HG02798 (cell line): ENCODE data around the gene ELOVL5.

Experiments
- ATAC-seq: cut with Tn5 transposase; IDR thresholded peaks from one replicate; pipeline ENCODE4 v1.9.1; 2021; ENCODE audit warnings: mild to moderate bottlenecking; ENCODE audit not compliant: unreplicated experiment, poor library complexity

The ELOVL5 gene

GRCh38 chr6:53282741-53283140 lies 66.0 kb downstream of the ELOVL5 start:
- ATAC-seq: no peak

- ATAC-seq: peak; percentile 11
Observed at GRCh38 chr6:53282234-53282633, 66.5 kb downstream of the ELOVL5 start.

DNA sequence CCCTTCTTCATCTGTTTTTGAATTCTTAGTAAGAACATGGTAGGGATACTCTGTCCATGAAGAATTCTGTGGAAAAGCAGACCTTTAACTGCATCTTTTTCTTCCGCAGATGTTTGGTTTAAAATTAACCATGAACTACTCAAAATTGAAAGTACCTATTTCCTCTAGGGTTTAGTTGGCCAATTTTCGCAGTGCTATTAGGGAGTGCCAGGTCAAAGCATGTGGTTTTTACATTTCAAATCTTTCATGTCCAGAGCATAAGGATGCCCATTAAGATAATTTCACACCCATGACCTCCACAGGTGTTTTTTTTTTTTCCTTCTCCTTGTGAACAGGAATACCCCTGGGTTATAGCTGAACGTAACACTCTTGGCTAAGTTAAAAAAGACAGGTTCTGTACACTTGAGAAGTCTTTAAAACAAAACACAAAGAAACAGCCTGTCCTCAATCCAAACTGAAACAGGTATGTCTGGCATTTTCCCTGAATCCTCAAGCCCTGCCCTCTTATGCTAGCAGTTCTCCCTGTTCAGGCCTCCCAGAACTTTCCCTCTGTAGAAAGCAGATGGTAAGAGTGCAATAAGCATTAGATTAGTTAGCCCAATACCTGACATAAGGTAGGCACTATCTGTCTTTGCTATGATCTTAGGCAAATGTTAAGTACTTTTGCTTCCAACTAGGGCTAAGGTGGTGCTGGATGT lies 67.1 kb downstream of the ELOVL5 start:
- peak; percentile 62 for ATAC-seq

GRCh38 chr6:53280207-53280606 lies 68.5 kb downstream of the ELOVL5 start:
- ATAC-seq: no peak

DNA sequence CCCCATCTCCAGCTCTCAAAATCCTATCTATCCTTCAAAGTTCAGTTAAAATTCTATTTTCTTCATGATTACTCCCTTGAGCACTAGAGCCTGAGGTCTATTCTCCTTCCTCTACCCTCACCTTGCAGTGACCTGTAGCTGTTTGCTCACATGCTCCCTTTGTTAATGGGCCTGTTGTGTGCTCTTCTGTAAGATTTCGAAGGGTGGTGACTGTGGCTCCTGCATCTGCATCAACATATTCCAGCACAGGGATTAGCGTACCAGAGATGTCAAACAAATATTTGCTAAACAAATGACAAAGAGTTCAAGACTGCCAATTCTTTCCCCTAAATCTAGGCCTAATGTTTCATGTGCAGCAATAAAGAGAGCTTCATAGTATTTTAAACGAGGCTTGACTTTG lies 69.5 kb downstream of the ELOVL5 start:
- no peak for ATAC-seq

DNA sequence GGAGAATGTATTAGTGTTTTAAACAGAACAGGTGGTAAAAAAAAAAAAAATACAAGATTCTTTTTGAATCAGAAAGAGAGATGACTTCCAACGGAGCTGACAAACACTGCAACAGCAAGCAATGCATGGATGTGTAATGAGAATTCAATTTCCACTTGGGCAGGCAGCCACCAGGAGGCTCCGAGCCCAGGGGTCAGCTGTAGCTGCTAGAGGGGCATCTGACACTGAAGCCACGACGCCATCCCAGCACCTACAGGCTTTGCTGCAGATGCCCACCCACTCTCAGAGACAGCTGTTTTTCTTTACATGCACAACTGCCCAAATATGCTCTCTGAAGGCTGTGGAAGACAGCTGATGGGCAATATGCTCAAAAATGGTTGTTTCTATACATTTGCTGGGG lies 75.4 kb downstream of the ELOVL5 start:
- ATAC-seq: no peak

- ATAC-seq: no peak
Observed at GRCh38 chr6:53269827-53270226, 78.9 kb downstream of the ELOVL5 start.

GRCh38 chr6:53268858-53269608 lies 79.7 kb downstream of the ELOVL5 start:
- no peak for ATAC-seq

- ATAC-seq: no peak
Observed at GRCh38 chr6:53266553-53267090, 82.1 kb downstream of the ELOVL5 start.

DNA sequence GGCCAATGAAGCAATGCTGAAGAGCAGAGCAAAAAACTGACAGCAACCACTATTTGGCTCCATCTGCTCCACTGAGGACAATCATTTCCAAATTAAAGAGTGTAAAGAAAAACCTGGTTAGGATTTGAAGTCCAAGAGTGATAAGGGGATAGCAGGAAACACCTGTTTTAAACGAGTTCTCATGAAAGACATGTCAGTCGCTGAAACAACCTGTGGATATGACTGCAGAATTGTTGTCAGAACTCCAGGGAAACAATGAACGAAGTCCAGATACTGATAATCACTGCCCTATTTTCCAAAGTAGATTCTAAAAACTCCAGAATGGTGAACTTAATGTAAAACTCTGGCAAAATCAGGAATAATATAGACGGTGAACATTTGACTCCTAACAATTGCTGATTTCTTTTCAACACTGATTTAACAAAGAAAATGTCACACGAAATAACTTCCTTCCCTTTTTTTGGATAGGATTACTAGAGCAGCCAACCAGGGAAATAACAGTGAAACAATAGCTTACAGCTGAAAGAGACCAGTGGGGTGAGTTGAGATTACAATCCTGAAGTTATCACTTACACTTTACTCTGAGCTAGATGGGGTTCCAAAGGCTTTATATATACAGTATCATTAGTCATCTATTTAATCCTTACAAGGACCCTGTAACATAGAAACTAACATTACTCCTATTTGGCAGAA lies 83.7 kb downstream of the ELOVL5 start:
- ATAC-seq: no peak

DNA sequence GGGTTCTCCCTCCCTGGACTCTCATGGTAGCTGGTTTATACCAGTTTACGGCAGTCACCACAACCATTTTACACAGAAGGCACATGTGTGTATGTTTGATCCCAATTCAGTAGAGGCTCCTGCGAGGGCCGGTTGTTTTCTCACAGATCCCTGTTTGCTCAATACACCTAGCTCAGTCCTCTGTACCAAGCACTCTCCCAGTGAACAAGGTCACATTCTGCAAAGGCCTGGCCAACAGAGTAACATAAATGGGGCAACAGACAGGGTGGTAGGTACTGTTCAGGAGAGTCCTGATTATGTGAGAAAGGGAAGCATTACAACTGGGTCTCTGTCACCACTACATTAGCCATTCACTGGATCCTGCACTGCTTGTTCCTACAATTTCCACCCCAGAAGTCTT lies 84.4 kb downstream of the ELOVL5 start:
- no peak for ATAC-seq

DNA sequence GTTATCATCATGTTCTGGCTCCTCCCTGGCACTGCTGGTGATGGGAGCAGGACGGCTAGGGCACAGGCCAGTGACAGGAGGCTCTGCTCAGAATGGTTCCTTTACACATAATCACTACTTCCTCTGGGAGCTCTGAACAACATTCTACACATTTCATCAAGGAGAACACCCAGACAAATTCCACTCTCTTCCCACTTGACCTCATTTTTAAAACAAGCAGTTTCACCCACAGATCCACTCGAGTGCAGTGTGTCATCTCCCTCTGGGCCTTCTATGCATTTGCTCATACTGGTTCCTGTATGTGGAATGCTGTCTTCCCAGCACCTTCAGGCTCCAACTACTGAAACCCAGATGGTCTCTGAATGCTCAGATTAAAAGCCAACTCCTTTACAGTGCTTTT lies 84.8 kb downstream of the ELOVL5 start:
- ATAC-seq: no peak

- no peak for ATAC-seq
Observed at GRCh38 chr6:53259860-53260580, 88.7 kb downstream of the ELOVL5 start.

GRCh38 chr6:53258774-53259155 lies 90.0 kb downstream of the ELOVL5 start:
- no peak for ATAC-seq

DNA sequence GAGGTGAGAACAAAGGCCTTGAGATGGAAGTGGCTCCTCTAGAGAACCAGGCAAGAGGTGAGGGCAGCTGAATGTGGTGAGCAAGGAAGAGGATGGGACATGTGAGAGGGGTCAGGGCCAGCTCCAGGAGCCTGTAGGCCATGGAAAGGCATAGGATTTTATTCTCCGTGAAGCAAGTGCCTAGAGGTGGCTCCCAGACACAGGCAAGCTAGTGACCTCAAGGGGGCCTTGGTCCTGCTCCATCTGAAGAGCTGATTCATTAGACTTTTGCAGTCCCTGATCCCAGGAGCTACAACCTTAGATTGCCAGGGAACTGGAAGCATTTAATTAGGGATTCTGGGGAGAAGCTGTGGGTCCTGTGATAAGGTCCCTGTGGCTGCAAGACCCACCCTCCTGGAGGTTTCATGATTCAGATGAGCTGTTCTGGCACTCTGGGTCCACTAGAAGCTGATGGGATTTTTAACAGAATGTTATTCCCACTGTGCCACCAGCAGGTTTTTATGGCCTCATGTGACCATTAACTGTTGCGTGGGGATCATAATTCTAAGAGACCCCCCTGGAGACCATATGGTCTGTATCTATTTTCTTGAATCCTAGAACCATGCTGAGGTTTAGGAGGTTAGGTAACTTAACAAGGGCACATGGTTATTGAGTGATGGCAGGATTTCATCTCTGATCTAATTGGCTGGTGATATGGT lies 90.5 kb downstream of the ELOVL5 start:
- no peak for ATAC-seq

DNA sequence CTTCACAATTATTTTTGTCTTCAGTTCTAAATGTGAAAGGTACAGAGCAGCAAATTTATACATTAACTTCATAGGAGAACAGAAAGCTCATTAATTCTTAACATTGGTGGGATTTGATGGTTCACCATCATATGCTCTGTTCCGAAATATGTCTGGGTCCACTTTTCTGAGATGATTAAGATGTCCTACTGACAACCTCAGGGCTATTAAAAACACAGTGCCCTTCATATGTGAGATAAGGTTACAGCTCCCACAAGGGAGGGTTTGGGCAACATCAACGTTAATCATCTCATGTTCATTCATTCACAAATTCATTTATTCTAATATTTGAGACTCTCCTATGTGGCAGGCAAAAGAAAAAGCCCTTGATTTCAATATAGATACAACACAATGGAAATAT lies 91.2 kb downstream of the ELOVL5 start:
- no peak for ATAC-seq

DNA sequence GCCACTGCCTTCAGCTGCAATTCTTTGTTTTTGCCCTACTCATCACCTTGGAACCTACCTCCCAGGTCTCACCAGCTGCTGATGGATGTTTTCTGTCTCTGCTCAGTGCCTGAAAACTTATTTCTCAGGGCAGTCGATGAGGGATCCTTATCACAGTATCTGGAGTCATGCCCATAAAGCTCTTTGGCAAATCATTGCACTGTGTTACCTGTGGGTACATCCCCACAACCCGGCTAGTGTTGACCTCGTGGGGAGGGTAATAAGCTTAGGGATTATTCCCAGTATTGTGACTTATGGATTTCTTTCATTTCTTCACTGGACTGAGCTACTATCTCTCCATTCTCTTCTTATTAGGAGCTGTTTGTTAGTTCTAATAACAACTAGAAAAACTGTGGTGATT lies 91.7 kb downstream of the ELOVL5 start:
- ATAC-seq: no peak

DNA sequence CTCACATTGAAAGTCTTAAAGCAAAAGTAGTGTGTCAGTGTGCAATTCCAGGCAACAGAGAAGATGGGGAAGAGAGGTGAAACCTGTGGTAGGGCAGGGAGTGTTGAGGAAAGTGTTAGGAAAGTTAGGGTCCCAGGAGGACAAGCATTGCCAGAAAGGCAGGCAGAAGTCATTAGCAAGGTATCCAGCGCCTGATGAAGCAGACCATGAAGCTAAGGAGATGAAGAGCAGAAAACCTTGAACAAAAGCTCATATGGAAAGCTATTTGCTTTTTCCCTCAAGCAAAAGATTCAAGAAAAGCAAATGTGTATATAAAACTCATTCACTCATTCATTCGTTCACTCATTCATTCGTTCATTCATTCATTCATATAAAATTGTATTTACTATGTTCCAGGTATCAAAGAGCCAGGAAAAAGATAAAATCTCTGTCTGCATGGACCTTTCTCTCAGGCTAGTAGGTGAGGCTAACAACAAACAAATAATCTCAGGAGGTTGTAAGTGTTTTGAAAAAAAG lies 96.5 kb downstream of the ELOVL5 start:
- ATAC-seq: no peak

- ATAC-seq: no peak
Observed at GRCh38 chr6:53251033-53251672, 97.6 kb downstream of the ELOVL5 start.
